Measurements from ENCODE around the gene SPIRE2.
"Not testable (repeated sequence)": the region's sequence is repeated elsewhere in the genome, so short reads cannot be mapped to it uniquely, and the experiment has no call there.

SPIRE2 gene

GRCh38 chr16:89905511-89906139 lies 77.3 kb downstream of the SPIRE2 start:
- Histone ChIP-seq H3K9me3 (ENCODE audit: low read length) (peaks cover 20% of the 10 kb centered on the region), H3K4me1 (ENCODE audit: insufficient read depth, low read length) (no peaks in the 10 kb centered on the region), H2AFZ (ENCODE audit: low read depth, low read length) (no peak overlapping the region), H3K4me3 (ENCODE audit: low read length) (no peak overlapping the region), H3K36me3 (ENCODE audit: insufficient read depth, low read length) (peaks cover 69% of the 10 kb centered on the region), H3K27me3 (ENCODE audit: insufficient read depth, low read length) (no peaks in the 10 kb centered on the region)

GRCh38 chr16:89906140-89907025 lies 78.1 kb downstream of the SPIRE2 start:
- H3K9me3 ChIP-seq (ENCODE audit: low read length): peaks cover 20% of the 10 kb centered on the region
- H3K27me3 ChIP-seq (ENCODE audit: insufficient read depth, low read length): no peaks in the 10 kb centered on the region
- peaks cover 70% of the 10 kb centered on the region for H3K36me3 ChIP-seq (ENCODE audit: insufficient read depth, low read length)
- no peaks in the 10 kb centered on the region for H3K4me1 ChIP-seq (ENCODE audit: insufficient read depth, low read length)
- H3K4me3 ChIP-seq (ENCODE audit: low read length): no peak overlapping the region
- H2AFZ ChIP-seq (ENCODE audit: low read depth, low read length): no peak overlapping the region

- no peaks in the 10 kb centered on the region for H3K4me1 ChIP-seq (ENCODE audit: insufficient read depth, low read length)
- no peaks in the 10 kb centered on the region for H3K27me3 ChIP-seq (ENCODE audit: insufficient read depth, low read length)
- no peak overlapping the region for H3K4me3 ChIP-seq (ENCODE audit: low read length)
- H3K36me3 ChIP-seq (ENCODE audit: insufficient read depth, low read length): peaks cover 75% of the 10 kb centered on the region
- H3K9me3 ChIP-seq (ENCODE audit: low read length): peaks cover 20% of the 10 kb centered on the region
- no peak overlapping the region for H2AFZ ChIP-seq (ENCODE audit: low read depth, low read length)
These were observed 79.0 kb downstream of the SPIRE2 start for GRCh38 chr16:89907055-89907814.

- no peaks in the 10 kb centered on the region for H3K4me1 ChIP-seq (ENCODE audit: insufficient read depth, low read length)
These were observed 80.0 kb downstream of the SPIRE2 start for GRCh38 chr16:89908236-89908635.

GRCh38 chr16:89909777-89910716 lies 81.8 kb downstream of the SPIRE2 start:
- Histone ChIP-seq H3K36me3 (ENCODE audit: insufficient read depth, low read length) (peaks cover 61% of the 10 kb centered on the region), H3K4me3 (ENCODE audit: low read length) (no peak overlapping the region), H2AFZ (ENCODE audit: low read depth, low read length) (no peak overlapping the region), H3K4me1 (ENCODE audit: insufficient read depth, low read length) (no peaks in the 10 kb centered on the region), H3K27me3 (ENCODE audit: insufficient read depth, low read length) (no peaks in the 10 kb centered on the region), H3K9me3 (ENCODE audit: low read length) (peaks cover 20% of the 10 kb centered on the region)

More at GRCh38 chr16:89908236-89908635, 80.0 kb downstream of the SPIRE2 start:
- peaks cover 75% of the 10 kb centered on the region for H3K36me3 ChIP-seq (ENCODE audit: insufficient read depth, low read length)
- H3K4me3 ChIP-seq (ENCODE audit: low read length): no peak overlapping the region
- H2AFZ ChIP-seq (ENCODE audit: low read depth, low read length): no peak overlapping the region
- H3K27me3 ChIP-seq (ENCODE audit: insufficient read depth, low read length): no peaks in the 10 kb centered on the region
- H3K9me3 ChIP-seq (ENCODE audit: low read length): peaks cover 20% of the 10 kb centered on the region

GRCh38 chr16:89910717-89911354 lies 82.6 kb downstream of the SPIRE2 start:
- Histone ChIP-seq H3K9me3 (ENCODE audit: low read length) (peaks cover 17% of the 10 kb centered on the region), H3K4me1 (ENCODE audit: insufficient read depth, low read length) (no peaks in the 10 kb centered on the region), H3K36me3 (ENCODE audit: insufficient read depth, low read length) (peaks cover 53% of the 10 kb centered on the region), H3K4me3 (ENCODE audit: low read length) (no peak overlapping the region), H2AFZ (ENCODE audit: low read depth, low read length) (no peak overlapping the region), H3K27me3 (ENCODE audit: insufficient read depth, low read length) (no peaks in the 10 kb centered on the region)

GRCh38 chr16:89911375-89911774 lies 83.1 kb downstream of the SPIRE2 start:
- Histone ChIP-seq H3K36me3 (ENCODE audit: insufficient read depth, low read length) (peaks cover 48% of the 10 kb centered on the region), H2AFZ (ENCODE audit: low read depth, low read length) (no peak overlapping the region), H3K4me1 (ENCODE audit: insufficient read depth, low read length) (no peaks in the 10 kb centered on the region), H3K4me3 (ENCODE audit: low read length) (no peak overlapping the region), H3K9me3 (ENCODE audit: low read length) (peaks cover 14% of the 10 kb centered on the region), H3K27me3 (ENCODE audit: insufficient read depth, low read length) (no peaks in the 10 kb centered on the region)

GRCh38 chr16:89912143-89912542 lies 83.9 kb downstream of the SPIRE2 start:
- Histone ChIP-seq H3K9me3 (ENCODE audit: low read length) (peaks cover 6% of the 10 kb centered on the region), H3K27me3 (ENCODE audit: insufficient read depth, low read length) (no peaks in the 10 kb centered on the region), H3K4me1 (ENCODE audit: insufficient read depth, low read length) (no peaks in the 10 kb centered on the region), H3K4me3 (ENCODE audit: low read length) (no peak overlapping the region), H2AFZ (ENCODE audit: low read depth, low read length) (no peak overlapping the region), H3K36me3 (ENCODE audit: insufficient read depth, low read length) (peaks cover 40% of the 10 kb centered on the region)

- peaks cover 40% of the 10 kb centered on the region for H3K36me3 ChIP-seq (ENCODE audit: insufficient read depth, low read length)
- H3K9me3 ChIP-seq (ENCODE audit: low read length): peaks cover 6% of the 10 kb centered on the region
- no peaks in the 10 kb centered on the region for H3K4me1 ChIP-seq (ENCODE audit: insufficient read depth, low read length)
- H2AFZ ChIP-seq (ENCODE audit: low read depth, low read length): no peak overlapping the region
- no peak overlapping the region for H3K4me3 ChIP-seq (ENCODE audit: low read length)
- H3K27me3 ChIP-seq (ENCODE audit: insufficient read depth, low read length): no peaks in the 10 kb centered on the region
These were observed 84.4 kb downstream of the SPIRE2 start for GRCh38 chr16:89912627-89913026.

- Histone ChIP-seq H3K4me3 (ENCODE audit: low read length) (no peak overlapping the region), H2AFZ (ENCODE audit: low read depth, low read length) (no peak overlapping the region), H3K9me3 (ENCODE audit: low read length) (no peaks in the 10 kb centered on the region), H3K36me3 (ENCODE audit: insufficient read depth, low read length) (peaks cover 32% of the 10 kb centered on the region), H3K4me1 (ENCODE audit: insufficient read depth, low read length) (no peaks in the 10 kb centered on the region), H3K27me3 (ENCODE audit: insufficient read depth, low read length) (no peaks in the 10 kb centered on the region)
These were observed 85.4 kb downstream of the SPIRE2 start for GRCh38 chr16:89913408-89914387.

- not testable (repeated sequence) for H3K4me3 ChIP-seq (ENCODE audit: low read length); H2AFZ ChIP-seq (ENCODE audit: low read depth, low read length); H3K9me3 ChIP-seq (ENCODE audit: low read length); H3K4me1 ChIP-seq (ENCODE audit: insufficient read depth, low read length); H3K27me3 ChIP-seq (ENCODE audit: insufficient read depth, low read length)
- H3K36me3 ChIP-seq (ENCODE audit: insufficient read depth, low read length): peaks cover 24% of the 10 kb centered on the region
These were observed 86.5 kb downstream of the SPIRE2 start for GRCh38 chr16:89914642-89915285.
